Right atrium auricular region (tissue), 2 donors: Measurements from ENCODE around the gene FEV. TPM values are rescaled to one million over a fixed set of nuclear protein-coding genes. Genes with fewer than 3 reads are reported as not detected.

Source experiments
- DNase-seq: peaks from one replicate; pipeline ENCODE4 v3.0.0-alpha.2; 2019; ENCODE audit warnings: low spot score
- H3K27ac ChIP-seq, 2 donors: fragments of 200-600 bp; sonication (generic); 1 replicate in 1 of 2; 2 replicates in 1 of 2; pipeline ENCODE4 v1.5.1; 2016 to 2019
- H3K27me3 ChIP-seq, 2 donors: fragments of 200-600 bp; sonication (generic); one replicate each; pipeline versions ENCODE4 v1.5.1 to v1.6.0; 2017 to 2019
- H3K36me3 ChIP-seq: fragments of 200-600 bp; sonication (generic); one replicate; pipeline ENCODE4 v1.5.1; 2016
- H3K4me1 ChIP-seq, 2 donors: fragments of 200-600 bp; sonication (generic); one replicate each; pipeline versions ENCODE4 v1.5.1 to v1.6.0; 2017 to 2019
- H3K4me3 ChIP-seq, 2 donors: fragments of 200-600 bp; sonication (generic); 1 replicate in 1 of 2; 2 replicates in 1 of 2; pipeline ENCODE4 v1.5.1; 2017 to 2019; ENCODE audit warnings: mild to moderate bottlenecking in 1 of 2, moderate library complexity in 1 of 2
- H3K9me3 ChIP-seq, 2 donors: fragments of 200-600 bp; sonication (generic); one replicate each; pipeline ENCODE4 v1.5.1; 2019
- CTCF ChIP-seq, 2 donors: fragments of 200-600 bp; sonication (generic); IDR thresholded peaks; one replicate each; pipeline ENCODE4 v1.5.1; 2019; ENCODE audit warnings: antibody characterized with exemption in 2 of 2
- total RNA-seq, 2 donors: library from RNA; depleted of rRNA; stranded (reverse); fragments of >200 nt; gene quantifications; one replicate each; pipeline ENCODE4 v1.1.0, GENCODE V29; 2016

FEV gene
- total RNA-seq, 2 donors from 2014 or later = not detected

- no peak for TF ChIP-seq CTCF (IDR thresholded peaks at IDR 0.05)
- no peak for DNase-seq
- H3K27me3 ChIP-seq = peaks cover 0 to 6% of the 10 kb centered on the region in 2 donors
Observed at GRCh38 chr2:218975060-218975777, 9.8 kb downstream of the FEV start.

GRCh38 chr2:218970894-218971293 lies 14.1 kb downstream of the FEV start:
- Histone ChIP-seq H3K27me3 (no peaks in the 10 kb centered on the region), H3K9me3 (no peaks in the 10 kb centered on the region), H3K4me3 (no peak overlapping the region), H3K4me1 (no peaks in the 10 kb centered on the region), H3K27ac (no peak overlapping the region), H3K36me3 (no peaks in the 10 kb centered on the region)
- no peak for TF ChIP-seq CTCF (IDR thresholded peaks at IDR 0.05)
- DNase-seq = no peak

More at GRCh38 chr2:218975060-218975777, 9.8 kb downstream of the FEV start:
- H3K4me1 ChIP-seq = peaks cover 0 to 8% of the 10 kb centered on the region in 2 donors
- H3K9me3 ChIP-seq = no peaks in the 10 kb centered on the region
- H3K36me3 ChIP-seq = no peaks in the 10 kb centered on the region
- no peak overlapping the region for H3K27ac ChIP-seq
- no peak overlapping the region for H3K4me3 ChIP-seq

- DNase-seq = no peak
- peaks cover 25 to 49% of the 10 kb centered on the region in 2 donors for H3K27me3 ChIP-seq
- no peak overlapping the region for H3K4me3 ChIP-seq
Observed at GRCh38 chr2:218964041-218964771, 20.8 kb downstream of the FEV start.

GRCh38 chr2:218963601-218964000 lies 21.4 kb downstream of the FEV start:
- H3K4me3 ChIP-seq = no peak overlapping the region
- peaks cover 25 to 49% of the 10 kb centered on the region in 2 donors for H3K27me3 ChIP-seq
- DNase-seq = no peak
- H3K36me3 ChIP-seq = no peaks in the 10 kb centered on the region
- peaks cover 0 to 19% of the 10 kb centered on the region in 2 donors for H3K4me1 ChIP-seq
- H3K27ac ChIP-seq = no peak overlapping the region
- no peak for TF ChIP-seq CTCF (IDR thresholded peaks at IDR 0.05)
- no peaks in the 10 kb centered on the region for H3K9me3 ChIP-seq

More at GRCh38 chr2:218964041-218964771, 20.8 kb downstream of the FEV start:
- Histone ChIP-seq H3K9me3 (no peaks in the 10 kb centered on the region), H3K4me1 (peaks cover 0 to 19% of the 10 kb centered on the region in 2 donors), H3K36me3 (no peaks in the 10 kb centered on the region), H3K27ac (no peak overlapping the region)
- no peak for TF ChIP-seq CTCF (IDR thresholded peaks at IDR 0.05)

GRCh38 chr2:218962859-218963492 lies 22.0 kb downstream of the FEV start:
- no peaks in the 10 kb centered on the region for H3K36me3 ChIP-seq
- H3K9me3 ChIP-seq = no peaks in the 10 kb centered on the region
- peaks cover 0 to 19% of the 10 kb centered on the region in 2 donors for H3K4me1 ChIP-seq
- H3K27me3 ChIP-seq = peaks cover 25 to 49% of the 10 kb centered on the region in 2 donors
- H3K27ac ChIP-seq = no peak overlapping the region
- no peak for DNase-seq
- H3K4me3 ChIP-seq = no peak overlapping the region
- no peak for TF ChIP-seq CTCF (IDR thresholded peaks at IDR 0.05)
